ENCODE data around the gene MRTFA. TPM values are rescaled to one million over a fixed set of nuclear protein-coding genes. Genes with fewer than 3 reads are reported as not detected.

The MRTFA gene
- total RNA-seq, 2 experiments from 2014 or later: 47.7 to 66.9 TPM

GRCh38 chr22:40415531-40416266, 220.8 kb downstream of the MRTFA start:
- ChIA-PET POLR2A (interaction anchor here (0.5 to 2.9 kb wide), 15 partner anchors 14 to 358 kb away, joined by 3 to 17 read pairs (median 5); no protein-coding TSS in a partner anchor), CTCF (ENCODE audit: unreplicated experiment) (interaction anchor here (0.9 to 1.7 kb wide), 4 partner anchors 13 to 31 kb away, joined by 3 to 6 read pairs (median 4); no protein-coding TSS in a partner anchor)
- Histone ChIP-seq H3K4me3 (ENCODE audit: low read depth, low read length, poor library complexity, severe bottlenecking) (peak overlapping the region; percentile 61), H3K36me3 (ENCODE audit: insufficient read depth, low read length) (peaks cover 75% of the 10 kb centered on the region), H3K27ac (ENCODE audit: low read depth, low read length, poor library complexity, severe bottlenecking) (peak overlapping the region; percentile 98), H2AFZ (ENCODE audit: low read length) (no peak overlapping the region), H3K79me2 (ENCODE audit: insufficient read depth, low read depth, low read length) (peaks cover 3% of the 10 kb centered on the region; the same call in 1 of the 2 replicates), H3K9me3 (ENCODE audit: low read length) (no peaks in the 10 kb centered on the region), H3K4me2 (ENCODE audit: low read length) (peak overlapping the region; percentile 93), H3K4me1 (ENCODE audit: insufficient read depth, low read length, poor library complexity, severe bottlenecking) (peaks cover 94% of the 10 kb centered on the region), H3K9me2 (ENCODE audit: insufficient read depth, low read length) (no peaks in the 10 kb centered on the region), H4K20me1 (ENCODE audit: insufficient read depth, low read length) (no peaks in the 10 kb centered on the region)
- no TSS peak for BruUV-seq (replicated peaks)
- peak; percentile 78 for DNase-seq (ENCODE audit: low spot score)
- TF ChIP-seq EZH2phosphoT487 (IDR thresholded peaks at IDR 0.05; ENCODE audit: borderline replicate concordance, low read depth, low read length): no peak
- intact Hi-C loops (cut with micrococcal nuclease; ENCODE audit: unreplicated experiment): loop anchor here (2.0 kb wide), 2 partner anchors 39 to 221 kb away; partner anchors contain the start of gene MRTFA

DNA sequence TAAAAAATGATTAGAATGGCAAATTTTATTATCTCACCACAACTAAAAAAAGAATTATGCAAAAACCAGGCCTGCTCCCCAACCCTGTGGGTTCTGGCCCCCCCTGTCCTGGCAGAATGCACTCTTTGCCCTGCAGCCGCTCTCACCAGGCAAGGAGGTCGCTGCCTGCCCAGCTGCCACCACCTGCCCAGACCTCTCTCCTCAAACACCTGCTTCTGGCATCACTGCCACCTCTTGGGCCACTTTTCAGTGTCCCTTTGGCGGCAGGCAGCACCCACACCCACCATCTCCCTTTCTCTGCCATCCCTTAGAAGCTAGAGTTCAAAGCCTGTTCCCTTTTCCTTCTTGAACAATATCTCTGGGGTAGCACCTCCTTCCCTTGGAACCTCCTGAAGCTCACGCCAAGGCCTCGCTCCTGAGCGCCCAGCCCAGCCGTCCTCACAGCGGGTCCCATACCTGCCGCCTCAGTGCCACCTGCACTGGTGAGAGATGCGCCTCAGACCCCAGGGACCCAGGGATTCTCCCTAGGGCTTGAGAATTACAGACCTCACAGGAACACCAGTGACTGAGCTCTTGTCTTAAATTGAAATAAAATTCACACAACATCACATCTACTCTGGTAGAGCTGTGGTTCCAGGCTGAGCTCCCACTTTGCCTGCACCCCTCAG, 221.5 kb downstream of the MRTFA start:
- Histone ChIP-seq H3K9me2 (ENCODE audit: insufficient read depth, low read length) (no peaks in the 10 kb centered on the region), H4K20me1 (ENCODE audit: insufficient read depth, low read length) (no peaks in the 10 kb centered on the region), H3K4me2 (ENCODE audit: low read length) (peak overlapping the region; percentile 93), H3K36me3 (ENCODE audit: insufficient read depth, low read length) (peaks cover 75% of the 10 kb centered on the region), H3K9me3 (ENCODE audit: low read length) (no peaks in the 10 kb centered on the region), H2AFZ (ENCODE audit: low read length) (no peak overlapping the region), H3K27ac (ENCODE audit: low read depth, low read length, poor library complexity, severe bottlenecking) (peak overlapping the region; percentile 98), H3K4me3 (ENCODE audit: low read depth, low read length, poor library complexity, severe bottlenecking) (peak overlapping the region; percentile 61), H3K4me1 (ENCODE audit: insufficient read depth, low read length, poor library complexity, severe bottlenecking) (peaks cover 99% of the 10 kb centered on the region), H3K79me2 (ENCODE audit: insufficient read depth, low read depth, low read length) (peaks cover 3% of the 10 kb centered on the region; the same call in 1 of the 2 replicates)
- CTCF ChIA-PET (ENCODE audit: unreplicated experiment): interaction anchor here (0.9 to 1.7 kb wide), 4 partner anchors 13 to 30 kb away, joined by 3 to 6 read pairs (median 4); no protein-coding TSS in a partner anchor
- TF ChIP-seq CTCF (conservative IDR thresholded peaks at IDR 0.05; ENCODE audit: low read length) (0 out of 2 replicates have a peak, but pooled peaks have one; percentile 28), EZH2phosphoT487 (IDR thresholded peaks at IDR 0.05; ENCODE audit: borderline replicate concordance, low read depth, low read length) (no peak)
- DNase-seq (ENCODE audit: low spot score): peak; percentile 74
- intact Hi-C loops (cut with micrococcal nuclease; ENCODE audit: unreplicated experiment): loop anchor here (1.0 to 2.0 kb wide), 3 partner anchors 21 to 222 kb away; partner anchors contain the start of gene MRTFA
- POLR2A ChIA-PET: interaction anchor here (0.5 to 2.1 kb wide), 14 partner anchors 14 to 358 kb away, joined by 3 to 13 read pairs (median 4); no protein-coding TSS in a partner anchor
- TSS peak; percentile 88 for BruUV-seq (replicated peaks)

GRCh38 chr22:40414311-40414710, 222.2 kb downstream of the MRTFA start:
- peaks cover 3% of the 10 kb centered on the region; the same call in 1 of the 2 replicates for H3K79me2 ChIP-seq (ENCODE audit: insufficient read depth, low read depth, low read length)
- no peaks in the 10 kb centered on the region for H3K9me3 ChIP-seq (ENCODE audit: low read length)
- no peaks in the 10 kb centered on the region for H4K20me1 ChIP-seq (ENCODE audit: insufficient read depth, low read length)
- peak overlapping the region; percentile 98 for H3K27ac ChIP-seq (ENCODE audit: low read depth, low read length, poor library complexity, severe bottlenecking)
- peaks cover 75% of the 10 kb centered on the region for H3K36me3 ChIP-seq (ENCODE audit: insufficient read depth, low read length)
- TF ChIP-seq EZH2phosphoT487 (IDR thresholded peaks at IDR 0.05; ENCODE audit: borderline replicate concordance, low read depth, low read length) (no peak), CTCF (conservative IDR thresholded peaks at IDR 0.05; ENCODE audit: low read length) (no peak)
- DNase-seq (ENCODE audit: low spot score): peak; percentile 35
- POLR2A ChIA-PET: interaction anchor here (0.6 to 2.1 kb wide), 2 partner anchors 22 to 69 kb away, joined by 4 to 13 read pairs; no protein-coding TSS in a partner anchor
- TSS peak; percentile 66 for BruUV-seq (replicated peaks)
- no peak overlapping the region for H2AFZ ChIP-seq (ENCODE audit: low read length)
- H3K4me2 ChIP-seq (ENCODE audit: low read length): peak overlapping the region; percentile 93
- H3K4me3 ChIP-seq (ENCODE audit: low read depth, low read length, poor library complexity, severe bottlenecking): peak overlapping the region; percentile 61
- H3K4me1 ChIP-seq (ENCODE audit: insufficient read depth, low read length, poor library complexity, severe bottlenecking): peaks cover 92% of the 10 kb centered on the region
- CTCF ChIA-PET (ENCODE audit: unreplicated experiment): interaction anchor here (1.4 kb wide), 1 partner anchor 23 kb away, joined by 6 read pairs; no protein-coding TSS in a partner anchor
- H3K9me2 ChIP-seq (ENCODE audit: insufficient read depth, low read length): no peaks in the 10 kb centered on the region
- intact Hi-C loops (cut with micrococcal nuclease; ENCODE audit: unreplicated experiment): loop anchor here (1.0 to 2.0 kb wide), 3 partner anchors 22 to 222 kb away; partner anchors contain the start of gene MRTFA
